HG03432 (cell line): Measurements from ENCODE around the gene PDIA6.

Source experiments
- ATAC-seq: cut with Tn5 transposase; IDR thresholded peaks from one replicate; pipeline ENCODE4 v1.9.1; 2021; ENCODE audit warnings: mild to moderate bottlenecking, moderate library complexity; ENCODE audit not compliant: unreplicated experiment

PDIA6 gene

DNA sequence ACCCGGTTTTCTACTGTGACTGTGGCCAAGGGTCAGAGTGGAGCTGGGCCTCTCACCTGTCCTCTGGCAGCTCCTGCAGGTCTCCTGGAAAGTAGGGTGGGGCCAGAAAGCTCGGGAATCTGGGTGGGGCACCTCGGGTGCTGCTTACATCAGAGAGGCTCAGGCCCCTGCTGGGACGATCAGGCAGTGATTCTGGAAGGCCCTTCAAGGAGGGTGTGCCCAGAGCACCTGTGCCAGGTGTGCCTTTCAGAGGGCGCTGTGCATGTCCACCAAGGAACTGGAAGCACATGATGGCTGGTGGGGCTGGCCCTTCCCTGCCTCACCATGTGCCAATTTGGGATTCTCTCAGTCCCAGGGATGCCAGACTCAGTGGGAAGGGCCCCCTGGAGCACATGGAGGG is 47.1 kb downstream of the PDIA6 start:
- no peak for ATAC-seq

DNA sequence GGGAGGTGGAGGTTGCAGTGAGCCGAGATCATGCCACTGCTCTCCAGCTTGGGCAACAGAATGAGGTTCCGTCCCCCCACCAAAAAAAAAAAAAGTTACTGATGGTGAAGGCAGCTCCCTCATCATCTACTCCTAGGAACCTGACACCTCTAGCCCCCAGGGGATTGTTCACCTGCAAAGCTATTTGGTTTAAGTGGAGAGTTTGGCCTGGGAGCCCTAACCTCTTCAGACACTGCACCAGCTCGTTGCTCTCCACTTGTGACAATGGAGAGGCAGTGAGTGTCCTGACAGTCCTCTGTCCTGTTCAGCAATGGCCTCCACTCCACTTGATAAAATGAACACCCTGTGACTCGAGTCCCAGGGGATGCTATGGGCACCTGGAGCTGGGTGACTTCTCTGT is 47.7 kb downstream of the PDIA6 start:
- no peak for ATAC-seq

DNA sequence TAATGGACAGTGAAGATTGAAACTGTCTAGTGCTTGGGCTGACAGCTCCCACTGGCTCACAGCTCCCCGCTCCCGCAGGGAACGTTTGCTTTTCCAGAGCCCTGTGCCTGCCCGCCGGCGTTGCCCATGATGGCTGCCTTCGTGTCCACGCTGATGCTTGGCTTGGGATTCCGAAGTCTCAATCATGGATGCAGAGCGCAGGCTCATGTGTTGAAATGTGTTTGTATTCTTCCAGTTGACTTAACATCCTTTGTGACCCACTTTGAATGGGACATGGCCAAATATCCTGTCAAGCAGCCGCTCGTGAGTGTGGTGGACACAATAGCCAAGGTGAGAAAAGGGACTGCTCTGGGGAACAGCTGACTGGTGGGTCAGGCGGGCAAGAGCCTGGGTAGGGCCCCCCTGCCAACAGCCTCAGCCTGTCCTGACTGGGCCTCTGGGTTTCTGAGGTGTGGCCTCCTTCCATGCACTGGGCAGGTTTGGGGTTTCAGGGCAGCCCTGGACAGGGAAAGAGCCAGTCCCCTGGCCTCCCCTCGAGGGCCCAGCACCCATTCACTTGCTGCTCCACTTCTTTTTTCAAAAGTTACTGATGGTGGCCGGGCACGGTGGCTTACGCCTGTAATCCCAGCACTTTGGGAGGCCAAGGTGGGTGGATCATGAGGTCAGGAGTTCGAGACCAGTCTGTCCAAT is 48.3 kb downstream of the PDIA6 start:
- no peak for ATAC-seq

DNA sequence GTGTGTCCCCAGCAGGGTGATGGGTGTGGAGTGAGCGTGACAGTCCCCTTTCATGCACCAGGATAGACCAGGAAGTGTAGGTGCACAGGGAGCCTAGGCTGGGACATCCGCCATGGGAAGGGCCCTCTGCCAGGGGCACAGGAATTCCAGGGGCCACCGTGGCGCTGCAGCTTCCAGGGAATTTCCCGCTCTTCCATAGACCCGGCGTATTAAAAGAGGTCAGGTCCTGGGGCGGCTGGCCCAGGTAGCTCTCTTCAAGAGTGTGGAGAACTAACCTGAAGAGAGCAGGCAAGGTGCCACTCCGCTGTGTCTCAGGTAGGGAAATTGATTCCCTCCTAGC is 49.2 kb downstream of the PDIA6 start:
- ATAC-seq: no peak

DNA sequence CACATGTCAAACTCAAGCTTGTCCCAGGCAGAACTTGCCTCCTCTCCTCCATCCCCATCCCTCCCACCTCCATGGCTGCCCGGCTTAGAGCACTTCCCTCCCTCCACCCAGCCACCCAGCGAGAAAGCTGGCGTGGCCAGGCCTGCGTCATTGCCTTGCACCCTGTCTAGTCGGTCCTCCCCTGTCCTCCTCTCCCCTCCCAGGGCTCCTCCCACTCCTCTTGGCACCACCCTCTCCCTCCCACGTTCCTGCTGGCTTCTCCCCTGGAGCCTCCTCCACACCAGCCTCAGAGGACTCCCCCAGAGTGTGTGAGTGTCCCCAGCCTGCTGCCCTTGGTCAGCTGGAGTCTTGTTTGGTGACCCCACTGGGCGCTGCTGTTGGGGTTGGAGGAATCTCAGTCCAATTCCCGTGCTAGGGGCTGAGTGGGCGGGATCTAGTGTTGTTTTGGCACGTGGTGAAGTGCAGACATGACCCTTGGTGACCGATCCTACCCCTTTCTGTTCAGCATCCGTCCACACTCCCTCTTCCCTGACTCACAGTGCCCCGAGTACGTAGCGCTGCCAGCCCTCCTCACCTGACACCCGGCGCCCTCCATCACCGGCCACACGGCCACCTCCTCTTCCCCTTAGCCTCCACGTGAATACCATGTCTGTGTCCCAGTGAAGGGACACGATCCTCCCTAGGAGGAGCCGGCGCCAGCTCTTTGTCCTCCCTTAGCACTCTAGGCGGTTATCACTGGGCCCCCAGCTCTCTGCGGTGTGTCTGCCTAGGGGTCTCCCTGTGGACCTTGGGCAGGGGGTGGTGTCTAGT is 49.7 kb downstream of the PDIA6 start:
- no peak for ATAC-seq

DNA sequence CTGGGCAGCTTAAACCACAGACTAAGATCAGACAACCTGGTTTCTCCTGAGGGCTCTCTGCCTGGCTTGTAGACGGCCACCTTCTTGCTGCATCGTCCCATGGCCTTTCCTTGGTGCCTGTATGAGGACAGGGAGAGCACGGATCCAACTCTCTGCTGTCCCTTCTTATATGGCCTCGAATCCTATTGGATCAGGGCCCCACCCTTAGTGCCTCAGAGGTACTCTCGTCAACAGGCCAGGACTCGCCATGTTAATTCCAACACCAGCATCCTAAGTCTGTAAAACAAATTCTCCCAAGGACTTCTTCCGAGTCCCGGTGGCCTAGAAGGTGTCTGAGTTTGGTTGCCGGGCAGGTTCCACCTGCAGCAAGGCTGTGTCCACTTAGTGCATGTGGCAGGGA is 51.0 kb downstream of the PDIA6 start:
- no peak for ATAC-seq

DNA sequence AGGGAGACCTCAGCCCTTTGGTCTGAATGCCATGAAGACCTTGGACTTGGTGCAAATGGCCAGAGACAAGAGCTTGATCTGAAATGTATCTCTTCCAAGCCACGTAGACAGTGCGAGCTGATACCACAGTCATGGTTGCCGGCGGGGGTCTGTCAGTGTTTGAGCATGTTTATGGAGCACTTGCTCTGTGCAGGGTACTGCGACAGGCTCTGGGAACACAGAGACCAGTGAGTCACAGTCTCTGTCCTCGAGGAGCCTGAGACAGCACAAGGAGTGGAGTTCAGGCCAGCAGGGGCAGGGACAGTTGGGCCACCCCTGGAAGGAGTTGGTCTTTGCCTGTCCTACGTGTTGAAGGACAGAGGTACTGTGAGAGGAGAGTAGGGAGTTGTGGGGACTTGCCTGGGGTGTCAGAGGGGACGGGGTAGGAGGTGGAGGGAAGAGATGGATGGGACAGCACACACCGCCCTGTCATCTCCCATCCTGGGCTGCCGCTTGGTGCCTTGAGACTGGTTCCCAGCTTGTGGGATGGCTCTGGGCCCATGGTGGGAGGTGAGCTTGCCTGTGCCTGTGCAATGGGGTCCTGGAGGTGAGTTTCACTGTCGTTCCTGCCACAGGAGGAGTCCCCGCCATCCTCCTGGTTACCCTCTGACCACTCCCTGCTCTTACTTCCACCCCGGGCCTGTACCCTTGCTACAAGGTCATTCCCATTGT is 51.6 kb downstream of the PDIA6 start:
- ATAC-seq: no peak

DNA sequence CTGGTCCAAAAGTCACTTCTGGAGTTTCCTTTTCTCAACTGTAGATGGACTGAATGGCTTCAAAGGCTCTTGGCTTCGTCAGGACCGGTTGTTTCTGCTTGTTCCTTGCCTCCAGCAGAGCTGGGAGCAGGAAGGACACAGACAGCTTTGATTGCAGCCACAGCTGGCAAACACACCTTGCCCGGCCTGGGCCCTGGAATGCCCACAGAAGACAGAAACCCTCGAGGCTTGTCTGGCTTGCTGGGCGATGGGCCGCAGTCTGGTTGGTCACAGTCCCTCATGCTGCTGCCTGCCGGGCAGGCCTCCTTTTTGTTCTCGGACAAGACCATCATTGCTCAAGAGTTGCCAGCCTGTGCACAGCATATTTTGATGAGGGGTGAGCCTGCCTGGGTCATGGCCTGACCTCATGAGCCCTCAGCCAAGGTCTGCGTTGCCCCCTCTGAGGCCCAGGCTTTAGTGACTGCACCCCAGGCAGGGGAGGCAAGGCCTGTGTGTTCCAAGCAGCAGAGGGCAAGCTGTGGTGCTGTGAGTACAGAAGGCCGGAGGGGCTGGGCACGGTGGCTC is 53.4 kb downstream of the PDIA6 start:
- ATAC-seq: no peak

DNA sequence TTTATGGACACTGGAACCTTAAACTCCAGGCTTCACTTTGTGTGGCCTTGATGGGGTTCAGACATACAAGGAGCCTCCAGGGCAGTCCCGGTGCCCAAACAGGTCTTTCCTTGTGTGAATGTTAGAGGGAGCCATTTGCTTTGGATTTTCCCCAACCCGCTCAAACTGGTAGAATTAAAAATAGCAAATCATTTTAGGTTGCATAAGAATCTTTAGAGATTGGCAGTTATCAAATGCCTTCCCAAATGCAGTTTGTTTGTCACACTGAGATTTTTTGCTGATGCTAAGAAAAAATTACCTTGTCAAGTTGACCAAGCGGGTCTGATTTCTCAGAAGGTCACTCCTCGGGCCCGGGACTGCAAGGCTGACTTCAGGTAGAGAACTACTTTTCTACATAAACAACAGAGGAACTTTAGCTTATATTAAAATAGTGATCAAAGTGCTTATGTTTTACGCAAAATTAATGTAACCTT is 54.7 kb downstream of the PDIA6 start:
- ATAC-seq: no peak

DNA sequence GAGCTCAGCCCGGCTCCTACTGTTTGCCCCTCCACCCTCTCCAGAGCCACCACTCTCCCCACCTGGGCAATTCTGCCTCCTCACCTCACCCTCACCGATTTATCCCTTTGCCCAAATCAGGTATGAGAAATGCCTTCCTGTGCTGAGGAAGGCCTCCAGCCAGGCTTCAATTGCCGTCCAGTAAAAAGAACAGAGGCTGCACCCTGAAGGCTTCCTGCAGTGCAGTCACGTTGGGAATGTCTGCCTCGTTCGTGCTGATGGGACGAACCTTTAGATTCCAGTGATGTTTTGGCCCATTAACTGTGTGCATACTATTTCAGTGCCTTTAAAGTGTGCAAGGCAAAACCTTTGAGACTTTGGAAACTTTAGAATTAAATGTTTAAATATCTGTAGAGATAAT is 57.0 kb downstream of the PDIA6 start:
- no peak for ATAC-seq

DNA sequence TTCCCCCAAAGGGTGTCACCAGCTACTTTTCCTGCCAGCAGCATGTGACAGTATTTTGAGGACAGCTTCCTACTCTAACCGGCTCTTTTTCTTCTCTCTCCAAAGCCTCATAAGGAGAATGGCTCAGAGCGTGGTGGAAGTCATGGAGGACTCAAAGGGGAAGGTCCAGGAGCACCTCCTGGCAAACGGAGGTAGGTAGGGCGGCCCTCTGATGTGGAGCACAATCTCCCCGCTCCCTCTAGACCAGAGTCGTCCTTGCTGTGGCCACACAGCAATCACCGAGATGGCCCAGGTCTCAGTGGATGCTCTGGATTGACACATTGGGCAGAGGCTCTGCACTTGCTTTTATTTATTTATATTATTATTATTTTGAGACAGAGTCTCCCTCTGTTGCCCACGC is 58.7 kb downstream of the PDIA6 start:
- ATAC-seq: no peak

DNA sequence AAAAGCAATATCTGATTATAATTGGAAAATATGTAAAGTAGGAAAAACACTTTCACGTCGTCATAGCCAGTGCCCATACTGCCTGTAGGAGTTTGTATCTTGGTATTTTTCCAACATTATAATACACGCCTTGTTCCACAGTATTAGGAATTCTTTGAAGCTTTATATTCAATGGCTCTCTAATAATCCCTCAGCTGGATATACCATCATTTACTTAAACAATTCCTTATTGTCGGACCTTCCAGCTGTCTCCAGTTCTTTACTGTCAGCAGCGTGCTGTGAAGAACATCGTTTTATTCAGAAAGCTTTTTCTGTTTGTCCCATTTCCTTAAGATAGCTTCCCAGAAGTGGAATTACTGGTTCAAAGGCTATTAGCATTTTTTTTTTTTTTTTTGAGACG is 59.4 kb downstream of the PDIA6 start:
- no peak for ATAC-seq

DNA sequence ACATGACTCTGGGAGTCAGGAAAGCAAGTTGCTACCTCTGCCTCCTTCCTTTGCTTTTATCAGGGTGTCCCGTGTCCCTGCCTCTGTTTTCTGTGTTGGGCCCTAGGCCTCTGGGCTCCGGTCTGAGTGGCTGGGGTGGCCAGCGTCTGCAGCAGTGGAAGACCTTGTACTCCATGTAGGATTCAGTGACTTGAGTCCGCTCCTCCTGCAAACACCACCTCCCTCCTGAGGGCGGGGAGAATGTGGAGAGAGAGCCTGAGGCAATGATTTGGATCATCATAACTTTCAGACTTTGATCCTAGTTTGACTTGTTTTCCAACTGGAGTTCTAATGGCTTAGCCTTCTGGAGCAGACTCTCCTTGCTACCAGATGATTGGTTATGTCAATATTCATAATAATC is 60.3 kb downstream of the PDIA6 start:
- no peak for ATAC-seq

DNA sequence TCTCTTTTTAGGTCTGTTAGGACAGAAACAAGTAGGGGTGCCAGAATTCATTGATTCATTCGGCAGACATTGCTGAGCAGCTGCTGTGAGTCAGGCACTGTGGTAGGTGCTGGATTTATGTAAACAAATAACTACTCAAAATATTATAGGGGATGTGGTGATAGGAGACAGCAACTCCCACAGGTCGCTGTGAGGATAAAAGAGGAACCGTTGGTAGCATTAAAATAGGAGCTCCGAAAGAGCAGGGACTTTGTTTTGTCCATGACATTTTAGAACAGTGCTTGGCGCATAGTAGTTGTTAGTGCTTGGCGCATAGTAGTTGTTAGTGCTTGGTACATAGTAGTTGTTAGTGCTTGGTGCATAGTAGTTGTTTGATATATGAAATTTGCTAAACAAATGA is 62.0 kb downstream of the PDIA6 start:
- ATAC-seq: no peak

DNA sequence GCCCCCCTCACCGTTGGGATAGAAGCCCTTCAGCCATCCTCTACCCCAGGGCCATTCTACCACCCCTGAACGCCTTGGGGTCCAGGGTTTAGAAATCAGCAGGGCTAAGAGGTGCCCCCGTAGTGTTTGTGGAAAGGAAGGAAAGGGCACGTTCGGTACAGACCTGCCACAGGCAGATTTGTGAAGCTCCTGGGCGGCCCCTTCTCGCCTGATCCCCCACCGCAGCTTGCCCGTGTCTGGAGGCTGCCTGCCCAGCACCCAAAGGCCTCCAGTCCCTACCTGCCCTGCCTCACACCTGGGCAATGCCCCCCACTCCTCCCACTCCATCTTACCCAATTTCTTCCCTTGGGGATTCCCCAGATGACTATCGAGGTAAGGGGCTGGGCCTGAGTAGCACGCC is 69.9 kb downstream of the PDIA6 start:
- ATAC-seq: no peak

DNA sequence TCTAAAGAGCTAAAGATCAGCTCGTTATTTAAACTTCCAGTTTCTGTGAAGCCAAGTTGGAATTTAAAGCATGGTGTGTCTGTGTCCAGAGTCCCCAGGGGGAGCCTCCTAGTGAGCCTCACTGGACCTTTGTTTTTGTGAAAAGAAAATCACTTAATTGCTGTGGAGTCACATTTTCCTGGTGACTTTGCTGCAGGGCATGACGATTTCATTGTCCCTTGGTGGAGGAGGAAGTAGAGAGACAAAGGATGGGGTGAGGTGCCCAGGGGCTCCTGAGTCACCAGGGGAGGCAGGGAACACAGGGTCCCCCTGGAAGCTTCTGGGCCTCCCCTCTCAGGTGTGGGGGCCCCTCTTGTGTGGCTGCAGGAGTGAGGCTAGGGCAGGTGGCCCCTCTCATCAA is 71.4 kb downstream of the PDIA6 start:
- no peak for ATAC-seq

DNA sequence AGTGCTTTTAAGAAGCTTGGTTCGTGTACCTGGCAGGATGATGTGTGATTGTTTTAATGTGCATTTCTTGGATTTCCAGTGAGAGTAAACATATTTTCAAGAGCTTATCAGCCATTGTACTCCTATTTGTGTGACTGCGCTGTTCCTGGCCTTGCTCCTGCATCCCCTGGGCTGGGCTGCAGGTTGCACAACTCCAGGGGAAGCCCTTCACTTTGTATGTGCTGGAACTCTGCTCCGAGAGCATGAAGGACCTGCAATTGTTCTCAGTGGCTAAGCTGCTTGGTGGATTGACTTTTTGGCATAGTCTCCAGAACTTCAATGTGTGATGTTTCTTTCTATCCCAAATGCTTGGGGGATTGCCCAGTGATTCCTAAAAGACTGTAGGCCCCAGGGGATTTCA is 72.4 kb downstream of the PDIA6 start:
- no peak for ATAC-seq

DNA sequence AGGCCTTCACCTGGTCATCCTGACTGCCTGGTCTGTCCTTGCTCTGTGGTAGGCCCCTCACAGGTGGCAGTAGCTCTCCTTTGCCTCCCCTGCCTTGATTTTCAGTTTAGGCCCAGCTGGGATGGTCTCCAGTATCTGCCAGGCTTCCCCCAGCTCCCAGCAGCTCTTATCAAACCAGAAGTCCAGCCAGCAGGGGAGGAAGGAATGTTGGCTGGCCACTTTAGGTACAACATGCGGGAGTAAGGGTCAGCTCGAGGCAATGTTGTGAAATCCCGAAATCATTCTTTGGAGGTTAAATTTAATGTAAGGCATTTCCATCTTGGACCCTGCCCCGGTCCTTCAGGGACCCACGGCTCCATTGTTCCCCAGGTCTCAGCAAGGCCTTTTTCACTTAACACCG is 74.4 kb downstream of the PDIA6 start:
- ATAC-seq: no peak

DNA sequence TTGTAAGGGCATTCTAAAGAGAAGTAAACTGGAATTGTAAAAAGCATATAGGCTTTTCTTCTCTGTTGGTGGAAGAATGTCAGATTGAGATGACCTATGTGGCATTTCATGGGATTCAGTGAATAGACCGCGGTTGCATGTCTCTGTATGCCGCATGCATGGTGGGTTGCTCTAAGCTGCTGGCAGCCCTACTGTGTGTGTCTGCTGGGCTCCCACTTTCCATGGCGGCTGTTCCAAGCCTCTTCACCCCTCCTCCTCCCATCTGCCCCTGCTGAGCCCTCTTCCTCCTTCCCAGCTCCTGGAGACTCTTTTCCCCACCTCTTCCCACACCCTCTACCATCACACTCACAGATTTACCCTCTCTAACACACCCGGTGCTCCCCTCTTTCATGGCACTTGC is 78.6 kb downstream of the PDIA6 start:
- no peak for ATAC-seq

DNA sequence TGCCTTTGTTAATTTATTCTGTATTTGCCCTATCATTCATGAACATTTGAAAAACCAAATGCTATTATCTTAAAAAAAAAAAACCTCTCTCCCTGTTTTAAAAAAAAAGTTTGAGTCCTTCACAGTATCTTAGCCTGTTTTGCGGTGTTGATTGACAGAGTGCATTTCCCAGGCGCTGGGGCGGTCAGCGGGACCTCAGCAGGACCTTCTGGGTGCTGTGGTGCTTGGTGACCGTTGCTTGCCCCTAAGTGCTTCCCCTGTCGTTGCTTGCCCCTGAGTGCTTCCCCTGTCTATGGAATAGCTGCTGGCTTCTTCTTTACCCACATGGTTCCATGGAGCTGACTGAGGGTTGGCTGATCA is 79.0 kb downstream of the PDIA6 start:
- no peak for ATAC-seq
